NT2/D1 (cell line): Measurements from ENCODE around the gene SPATA20.

ENCODE experiments used
- YY1 ChIP-seq: IDR thresholded peaks from 2 replicates; pipeline ENCODE4 v1.6.1; 2011; ENCODE audit not compliant: insufficient read length, insufficient read depth
- ZNF274 ChIP-seq: IDR thresholded peaks from 2 replicates; pipeline ENCODE4 v1.6.1; 2011; ENCODE audit warnings: mild to moderate bottlenecking, low read depth, low read length

DNA sequence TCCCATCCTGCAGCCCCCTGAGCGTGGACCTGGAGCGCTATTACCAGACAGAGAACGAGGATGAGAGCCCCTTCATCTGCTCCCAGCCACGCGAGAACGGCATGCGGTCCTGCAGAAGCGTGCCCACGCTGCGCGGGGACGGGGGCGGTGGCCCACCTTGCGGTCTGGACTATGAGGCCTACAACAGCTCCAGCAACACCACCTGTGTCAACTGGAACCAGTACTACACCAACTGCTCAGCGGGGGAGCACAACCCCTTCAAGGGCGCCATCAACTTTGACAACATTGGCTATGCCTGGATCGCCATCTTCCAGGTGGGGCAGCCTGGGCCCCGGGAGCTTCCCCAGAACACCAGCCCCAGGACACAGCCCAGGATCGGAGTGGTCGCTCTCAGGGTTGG is 25.6 kb downstream of the SPATA20 start:
- no peak for TF ChIP-seq YY1
- TF ChIP-seq ZNF274, result no peak
